Naive thymus-derived CD4-positive, alpha-beta T cell (primary cell): ENCODE results near the gene DCAF10. TPM values are rescaled to one million over a fixed set of nuclear protein-coding genes. Genes with fewer than 3 reads are reported as not detected.
"Not testable (repeated sequence)": the region's sequence is repeated elsewhere in the genome, so short reads cannot be mapped to it uniquely, and the experiment has no call there.

Source experiments
- ATAC-seq: fragments of 150-1000 bp; cut with Tn5 transposase; 2 replicates; pipeline ENCODE4 v1.10.0; 2021; ENCODE audit warnings: mild to moderate bottlenecking, moderate library complexity
- CTCF ChIA-PET: fragments of 350-600 bp; sonication (Branson Sonifier 250); formaldehyde crosslinking; loops from one replicate; lab custom pipeline; 2021; ENCODE audit warnings: antibody characterized with exemption; lab: Charles Lee
- POLR2A ChIA-PET: fragments of 350-600 bp; sonication (Branson Sonifier 250); formaldehyde crosslinking; loops from one replicate; lab custom pipeline; 2021; ENCODE audit warnings: antibody characterized with exemption, inconsistent platforms; lab: Charles Lee
- DNase-seq, 9 donors: peaks; one replicate each; pipeline versions ENCODE4 v3.0.0 to v3.0.0-alpha.2; 2020 to 2022; ENCODE audit warnings: mixed read lengths in 1 of 9
- H3K27ac ChIP-seq: one replicate; pipeline ENCODE4 v1.7.0; 2013; ENCODE audit warnings: mild to moderate bottlenecking, low read depth, low read length, moderate library complexity
- H3K27me3 ChIP-seq, 2 donors: one replicate each; pipeline ENCODE4 v1.7.0; 2013; ENCODE audit warnings: low read length in 2 of 2, mild to moderate bottlenecking in 2 of 2, moderate library complexity in 2 of 2; ENCODE audit not compliant: control insufficient read depth in 2 of 2, insufficient read depth in 2 of 2
- H3K36me3 ChIP-seq, 3 experiments: 1 replicate in 2 of 3; 2 replicates in 1 of 3; pipeline ENCODE4 v1.7.0; 2013; ENCODE audit warnings: low read length in 3 of 3, mild to moderate bottlenecking in 3 of 3, moderate library complexity in 1 of 3; ENCODE audit not compliant: insufficient read depth in 3 of 3, control insufficient read depth in 2 of 3
- H3K4me1 ChIP-seq, 2 donors: one replicate each; pipeline ENCODE4 v1.7.0; 2013; ENCODE audit warnings: low read length in 2 of 2, mild to moderate bottlenecking in 2 of 2, moderate library complexity in 1 of 2; ENCODE audit not compliant: control insufficient read depth in 2 of 2, insufficient read depth in 2 of 2
- H3K4me3 ChIP-seq: 2 replicates; pipeline ENCODE4 v1.7.0; 2013; ENCODE audit warnings: mild to moderate bottlenecking, low read length
- H3K9me3 ChIP-seq, 3 experiments: 1 replicate in 2 of 3; 2 replicates in 1 of 3; pipeline ENCODE4 v1.7.0; 2013; ENCODE audit warnings: low read length in 3 of 3; ENCODE audit not compliant: control insufficient read depth in 2 of 3
- H3K27ac Mint-ChIP-seq, 9 donors: one replicate each; pipeline ENCODE4 v1.8.0; 2020 to 2022; ENCODE audit warnings: mixed read lengths in 9 of 9, mild to moderate bottlenecking in 8 of 9, moderate library complexity in 5 of 9, inconsistent platforms in 2 of 9
- H3K27me3 Mint-ChIP-seq, 5 donors: one replicate each; pipeline ENCODE4 v1.8.0; 2021 to 2022; ENCODE audit warnings: mixed read lengths in 5 of 5, mild to moderate bottlenecking in 1 of 5
- H3K36me3 Mint-ChIP-seq, 5 donors: one replicate each; pipeline ENCODE4 v1.8.0; 2020 to 2022; ENCODE audit warnings: mixed read lengths in 5 of 5, mild to moderate bottlenecking in 3 of 5, inconsistent platforms in 1 of 5
- H3K4me1 Mint-ChIP-seq, 7 donors: one replicate each; pipeline ENCODE4 v1.8.0; 2020 to 2022; ENCODE audit warnings: mixed read lengths in 7 of 7, mild to moderate bottlenecking in 3 of 7, inconsistent platforms in 1 of 7
- H3K4me3 Mint-ChIP-seq, 10 donors: one replicate each; pipeline ENCODE4 v1.8.0; 2020 to 2022; ENCODE audit warnings: mild to moderate bottlenecking in 10 of 10, mixed read lengths in 10 of 10, moderate library complexity in 6 of 10, inconsistent platforms in 2 of 10
- H3K9me3 Mint-ChIP-seq, 11 donors: one replicate each; pipeline ENCODE4 v1.8.0; 2020 to 2022; ENCODE audit warnings: mixed read lengths in 11 of 11, mild to moderate bottlenecking in 4 of 11, inconsistent platforms in 1 of 11, moderate library complexity in 1 of 11
- intact Hi-C, 2 donors: fragments of 100-400 bp; cut with micrococcal nuclease; formaldehyde crosslinking; loops; one replicate each; pipeline ENCODE4 v1.15.1; 2023
- polyA plus RNA-seq, 2 donors: library from polyadenylated mRNA; unstranded; fragments of 300-500 nt; fragmentation: Illumina TruSeq; gene quantifications; one replicate each; pipeline ENCODE4 v1.2.3, GENCODE V29; 2021
- total RNA-seq, 6 experiments: library from RNA in 5 of 6; stranded (reverse) in 5 of 6; gene quantifications; 1 replicate in 5 of 6; 2 replicates in 1 of 6; pipeline ENCODE4 v1.2.3 and lab custom pipeline; 2021 to 2026

DCAF10 gene
- total and polyA plus RNA-seq, 7 experiments from 2014 or later: 12.1 to 28.6 (median 21.9) TPM

DNA sequence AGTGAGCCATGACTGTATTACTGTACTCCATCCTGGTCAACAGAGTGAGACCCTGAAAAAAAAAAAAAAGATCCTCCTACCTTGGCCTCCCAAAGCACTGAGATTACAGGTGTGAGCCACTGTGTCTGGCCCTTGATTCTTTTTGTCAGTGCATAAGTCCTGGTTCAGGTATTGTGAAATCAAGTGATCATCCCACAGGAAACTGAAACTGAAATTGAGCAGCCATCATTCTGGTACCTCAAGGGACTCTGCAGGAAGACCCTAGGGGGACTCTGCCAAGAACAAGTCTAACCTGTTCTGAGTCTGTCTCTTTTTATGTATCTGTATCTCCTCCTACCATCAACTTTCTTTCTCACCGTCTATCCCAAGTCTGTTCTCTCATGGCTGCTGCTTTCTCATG is 1.9 kb upstream of the DCAF10 start:
- H3K36me3 Mint-ChIP-seq: peaks cover 0 to 4% (median 0%) of the 10 kb centered on the region in 5 donors
- CTCF ChIA-PET: no interaction called here
- H3K36me3 ChIP-seq: peaks cover 0 to 9% (median 0%) of the 10 kb centered on the region in 3 experiments
- H3K9me3 Mint-ChIP-seq: peaks cover 0 to 2% (median 0%) of the 10 kb centered on the region in 11 donors
- POLR2A ChIA-PET: interaction anchor here (3.7 kb wide), 1 partner anchor 15 kb away, joined by 29 read pairs; the partner anchor contains the start of gene EXOSC3
- no peaks in the 10 kb centered on the region for H3K27me3 ChIP-seq
- no peaks in the 10 kb centered on the region for H3K9me3 ChIP-seq
- intact Hi-C loops: no loop called here
- H3K4me1 Mint-ChIP-seq: peaks cover 17 to 37% (median 28%) of the 10 kb centered on the region in 7 donors
- ATAC-seq (no peak), DNase-seq (no peak)
- H3K4me3 ChIP-seq: no peak overlapping the region
- peaks cover 19 to 26% of the 10 kb centered on the region in 2 donors for H3K4me1 ChIP-seq
- peak overlapping the region in 3 of 9 donors; percentile 39 to 92 (median 79) for H3K27ac Mint-ChIP-seq
- peaks cover 0 to 4% (median 0%) of the 10 kb centered on the region in 5 donors for H3K27me3 Mint-ChIP-seq
- no peak overlapping the region for H3K27ac ChIP-seq
- H3K4me3 Mint-ChIP-seq: peak overlapping the region in 3 of 10 donors; percentile 93 to 95 (median 94)

DNA sequence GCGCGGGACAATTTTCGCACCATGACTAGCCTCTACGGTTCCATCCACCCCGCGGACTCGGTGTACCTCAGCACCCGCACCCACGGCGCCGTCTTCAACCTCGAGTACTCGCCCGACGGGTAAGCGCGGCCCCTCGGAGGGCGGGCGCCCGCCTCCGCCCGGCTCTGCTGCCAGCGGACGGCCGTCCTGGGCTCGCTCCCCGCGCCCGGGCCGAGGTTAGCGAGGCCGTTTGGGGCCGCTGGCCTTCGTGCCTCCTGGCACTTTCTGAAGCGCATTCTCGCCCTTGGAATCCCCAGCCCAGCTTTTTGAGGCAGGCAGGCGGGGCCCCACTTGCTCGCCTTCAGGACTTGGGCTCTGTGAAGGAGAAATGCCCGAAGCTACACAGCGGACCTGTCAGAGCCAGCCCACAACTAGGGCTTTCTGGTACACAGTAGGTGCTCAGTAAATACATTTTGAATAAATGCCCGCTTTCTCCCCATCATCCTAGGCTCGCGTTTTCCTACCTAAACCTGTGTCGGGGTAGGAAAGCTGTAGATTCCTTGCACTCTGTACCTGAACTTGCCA is 772 bp downstream of the DCAF10 start:
- H3K9me3 Mint-ChIP-seq: peaks cover 0 to 2% (median 0%) of the 10 kb centered on the region in 11 donors
- DNase-seq (peak in 1 of 9 donors; percentile 57), ATAC-seq (peak; percentile 36)
- H3K27ac Mint-ChIP-seq: peak overlapping the region; percentile 52 to 91 (median 87)
- Histone ChIP-seq H3K9me3 (no peaks in the 10 kb centered on the region), H3K4me3 (peak overlapping the region; percentile 97), H3K27me3 (no peaks in the 10 kb centered on the region), H3K36me3 (peaks cover 0 to 9% (median 0%) of the 10 kb centered on the region in 3 experiments), H3K27ac (peak overlapping the region; percentile 69), H3K4me1 (peaks cover 19 to 26% of the 10 kb centered on the region in 2 donors)
- no peaks in the 10 kb centered on the region for H3K27me3 Mint-ChIP-seq
- intact Hi-C loops: loop anchor here in 1 of 2 donors (2.0 to 10.0 kb wide), 3 partner anchors 53 to 209 kb away; partner anchors contain the start of genes SLC25A51 and TOMM5
- peaks cover 0 to 8% (median 0%) of the 10 kb centered on the region in 5 donors for H3K36me3 Mint-ChIP-seq
- POLR2A ChIA-PET: interaction anchor here (0.6 to 3.7 kb wide), 3 partner anchors 7 to 21 kb away, joined by 3 to 29 read pairs (median 13); partner anchors contain the start of gene EXOSC3
- peaks cover 26 to 61% (median 47%) of the 10 kb centered on the region in 7 donors for H3K4me1 Mint-ChIP-seq
- H3K4me3 Mint-ChIP-seq: peak overlapping the region; percentile 74 to 95 (median 93)
- CTCF ChIA-PET: no interaction called here

DNA sequence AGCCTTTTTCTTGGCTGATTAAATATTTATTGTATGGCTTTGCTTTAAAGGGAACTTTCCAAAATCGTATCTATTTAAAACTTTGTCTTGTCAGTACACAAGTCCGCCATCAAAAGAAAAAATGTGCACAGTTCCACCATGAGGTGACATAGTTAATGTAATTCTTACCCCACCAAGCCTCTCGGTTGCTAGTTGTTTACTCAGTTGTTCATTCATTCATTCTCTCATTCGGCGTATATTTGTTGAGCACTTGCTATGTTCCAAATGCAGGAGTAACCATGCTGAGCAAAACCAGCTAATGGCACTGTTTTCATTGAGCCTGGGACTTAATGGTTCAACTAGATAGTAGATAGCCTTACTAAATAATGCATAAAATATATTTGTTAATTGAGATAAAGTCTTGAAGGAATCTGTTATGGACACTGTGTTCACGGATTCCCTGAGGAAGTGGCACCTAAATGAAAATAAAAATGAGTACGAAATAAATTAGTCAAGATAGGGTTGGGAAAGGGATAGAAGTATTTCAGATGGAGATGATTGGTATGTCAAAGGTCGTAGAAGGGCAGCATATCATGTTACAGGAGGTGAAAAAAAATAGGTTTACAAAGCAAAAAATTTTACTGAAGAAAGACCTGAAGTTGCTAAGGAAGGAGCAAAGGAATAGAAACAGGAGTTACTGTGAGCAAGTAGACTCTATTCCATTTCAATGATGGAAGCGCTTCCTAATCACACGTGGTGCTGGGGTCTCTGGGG is 1.5 kb downstream of the DCAF10 start:
- Mint-ChIP-seq H3K9me3 (peaks cover 0 to 2% (median 0%) of the 10 kb centered on the region in 11 donors), H3K27me3 (no peaks in the 10 kb centered on the region), H3K27ac (peak overlapping the region; percentile 47 to 91 (median 85)), H3K4me1 (peaks cover 27 to 65% (median 52%) of the 10 kb centered on the region in 7 donors), H3K4me3 (peak overlapping the region; percentile 74 to 95 (median 93)), H3K36me3 (peaks cover 0 to 7% (median 0%) of the 10 kb centered on the region in 5 donors)
- intact Hi-C loops: loop anchor here in 1 of 2 donors (2.0 to 10.0 kb wide), 3 partner anchors 53 to 210 kb away; partner anchors contain the start of genes SLC25A51 and TOMM5
- Histone ChIP-seq H3K27me3 (no peaks in the 10 kb centered on the region), H3K9me3 (no peaks in the 10 kb centered on the region), H3K4me3 (peak overlapping the region; percentile 97), H3K27ac (peak overlapping the region; percentile 69), H3K36me3 (peaks cover 0 to 9% (median 0%) of the 10 kb centered on the region in 3 experiments), H3K4me1 (peaks cover 19 to 26% of the 10 kb centered on the region in 2 donors)
- DNase-seq (no peak), ATAC-seq (no peak)
- CTCF ChIA-PET: interaction anchor here (1.3 kb wide), 1 partner anchor 50 kb away, joined by 3 read pairs; no protein-coding TSS in a partner anchor
- POLR2A ChIA-PET: interaction anchor here (3.7 kb wide), 1 partner anchor 18 kb away, joined by 29 read pairs; the partner anchor contains the start of gene EXOSC3

DNA sequence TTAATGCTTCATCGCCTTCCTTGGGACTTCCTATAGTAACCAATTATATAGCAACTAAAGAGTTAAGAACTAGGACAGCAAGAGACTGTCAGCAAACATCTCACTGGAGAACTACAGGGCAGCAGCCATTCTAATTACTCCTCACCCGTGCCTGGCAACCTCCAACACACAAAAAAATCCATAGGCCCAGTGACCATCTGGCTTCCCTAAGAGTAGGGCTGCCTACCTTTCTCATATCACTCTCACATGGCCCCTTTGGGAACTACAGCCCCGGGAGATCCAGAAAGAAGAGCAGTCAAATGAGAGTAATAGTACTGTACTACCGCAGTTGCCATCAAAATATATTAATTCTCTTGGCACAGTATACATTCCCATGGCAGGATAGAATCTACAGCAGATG is 5.7 kb downstream of the DCAF10 start:
- ATAC-seq (no peak), DNase-seq (no peak)
- Mint-ChIP-seq H3K4me1 (peaks cover 24 to 57% (median 44%) of the 10 kb centered on the region in 7 donors), H3K27ac (peak overlapping the region in 1 of 9 donors; percentile 2), H3K9me3 (no peaks in the 10 kb centered on the region), H3K36me3 (peaks cover 0 to 8% (median 4%) of the 10 kb centered on the region in 5 donors), H3K4me3 (peak overlapping the region in 2 of 10 donors; percentile 5), H3K27me3 (no peaks in the 10 kb centered on the region)
- no peaks in the 10 kb centered on the region for H3K27me3 ChIP-seq
- H3K9me3 ChIP-seq: no peaks in the 10 kb centered on the region
- no peak overlapping the region for H3K4me3 ChIP-seq
- no peak overlapping the region for H3K27ac ChIP-seq
- ChIA-PET POLR2A (no interaction called here), CTCF (no interaction called here)
- H3K4me1 ChIP-seq: peaks cover 19% of the 10 kb centered on the region in 2 donors
- intact Hi-C loops: loop anchor here in 1 of 2 donors (10.0 kb wide), 1 partner anchor 49 kb away; no protein-coding TSS in a partner anchor
- H3K36me3 ChIP-seq: no peaks in the 10 kb centered on the region

DNA sequence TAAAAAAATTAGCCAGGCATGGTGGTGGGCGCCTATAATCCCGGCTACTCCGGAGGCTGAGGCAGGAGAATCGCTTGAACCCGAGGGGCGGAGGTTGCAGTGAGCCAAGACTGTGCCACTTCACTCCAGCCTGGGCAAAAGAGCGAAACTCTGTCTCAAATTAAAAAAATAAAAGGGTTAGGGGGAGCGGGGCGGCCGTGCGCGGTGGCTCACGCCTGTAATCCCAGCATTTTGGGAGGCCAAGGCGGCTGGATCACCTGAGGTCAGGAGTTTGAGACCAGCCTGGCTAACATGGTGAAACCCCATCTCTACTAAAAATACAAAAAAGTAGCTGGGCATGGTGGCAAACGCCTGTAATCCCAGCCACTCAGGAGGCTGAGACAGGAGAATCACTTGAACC is 9.1 kb downstream of the DCAF10 start:
- Mint-ChIP-seq H3K4me1 (peaks cover 19 to 39% (median 29%) of the 10 kb centered on the region in 7 donors), H3K36me3 (peaks cover 0 to 15% (median 9%) of the 10 kb centered on the region in 5 donors)
- H3K27me3 ChIP-seq, CTCF ChIA-PET, H3K9me3 ChIP-seq, H3K36me3 ChIP-seq, H3K27ac ChIP-seq, H3K4me3 Mint-ChIP-seq, H3K9me3 Mint-ChIP-seq, H3K27ac Mint-ChIP-seq, POLR2A ChIA-PET, ATAC-seq, H3K4me1 ChIP-seq, DNase-seq, H3K4me3 ChIP-seq, H3K27me3 Mint-ChIP-seq: not testable (repeated sequence)
- intact Hi-C loops: loop anchor here in 1 of 2 donors (10.0 kb wide), 1 partner anchor 45 kb away; no protein-coding TSS in a partner anchor

DNA sequence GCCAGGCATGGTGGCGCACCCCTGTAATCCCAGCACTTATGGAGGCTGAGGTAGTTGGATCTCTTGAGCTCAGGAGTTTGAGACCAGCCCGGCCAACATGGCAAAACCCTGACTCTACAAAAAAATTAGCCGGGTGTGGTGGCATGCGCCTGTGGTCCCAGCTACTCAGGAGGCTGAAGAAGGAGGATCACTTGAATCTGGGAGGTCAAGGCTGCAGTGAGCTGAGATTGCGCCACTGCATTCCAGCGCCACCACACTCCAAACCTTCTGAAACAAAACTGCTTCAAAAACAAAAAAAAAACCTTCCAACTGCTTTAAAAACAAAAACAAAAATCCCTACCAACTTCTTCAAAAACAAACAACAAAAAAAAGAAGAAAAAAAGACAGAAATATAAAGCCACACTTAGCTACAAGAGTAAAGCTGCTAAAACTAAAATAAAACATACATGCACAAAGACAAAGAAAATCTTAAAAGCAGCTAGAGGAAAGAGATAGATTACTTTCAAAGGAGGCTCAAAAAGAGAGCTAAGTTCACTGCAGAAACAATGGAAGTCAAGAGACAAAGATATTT is 11.4 kb downstream of the DCAF10 start:
- ATAC-seq (no peak), DNase-seq (no peak)
- Histone ChIP-seq H3K4me3 (no peak overlapping the region), H3K27ac (no peak overlapping the region), H3K36me3 (no peaks in the 10 kb centered on the region), H3K4me1 (no peaks in the 10 kb centered on the region), H3K27me3 (no peaks in the 10 kb centered on the region), H3K9me3 (no peaks in the 10 kb centered on the region)
- no peak overlapping the region for H3K4me3 Mint-ChIP-seq
- peaks cover 0 to 12% (median 9%) of the 10 kb centered on the region in 5 donors for H3K36me3 Mint-ChIP-seq
- no peaks in the 10 kb centered on the region for H3K9me3 Mint-ChIP-seq
- intact Hi-C loops: no loop called here
- no peaks in the 10 kb centered on the region for H3K27me3 Mint-ChIP-seq
- POLR2A ChIA-PET: interaction anchor here (0.8 kb wide), 1 partner anchor 28 kb away, joined by 3 read pairs; no protein-coding TSS in a partner anchor
- peaks cover 10 to 26% (median 16%) of the 10 kb centered on the region in 7 donors for H3K4me1 Mint-ChIP-seq
- H3K27ac Mint-ChIP-seq: peak overlapping the region in 2 of 9 donors; percentile 1 to 29
- CTCF ChIA-PET: interaction anchor here (2.2 kb wide), 1 partner anchor 64 kb away, joined by 5 read pairs; no protein-coding TSS in a partner anchor
